Measurements from ENCODE around the gene RNF20.

GRCh38 chr9:101574731-101575333 is 41.2 kb downstream of the RNF20 start:
- TF ChIP-seq POLR2A (IDR thresholded peaks at IDR 0.05), result no peak
- TF ChIP-seq CTCF (IDR thresholded peaks at IDR 0.05), result no peak
- TF ChIP-seq POLR2AphosphoS5 (IDR thresholded peaks at IDR 0.05), result no peak
